GM21526 (cell line): ENCODE data around the gene CCDC102B.
"Not testable (repeated sequence)": the region's sequence is repeated elsewhere in the genome, so short reads cannot be mapped to it uniquely, and the experiment has no call there.

Source experiments
- ATAC-seq: cut with Tn5 transposase; IDR thresholded peaks from one replicate; pipeline ENCODE4 v1.9.1; 2021; ENCODE audit warnings: moderate library complexity; ENCODE audit not compliant: unreplicated experiment, low FRiP score

CCDC102B gene

GRCh38 chr18:68797871-68798270 lies at the start of gene CCDC102B:
CCDC102B (plus strand) TSS chr18:68798080; CDS start chr18:68836764, 38,684 bp downstream.
- no peak for ATAC-seq

GRCh38 chr18:68757126-68757525 lies 40.8 kb upstream of the CCDC102B start:
- ATAC-seq, result no peak

DNA sequence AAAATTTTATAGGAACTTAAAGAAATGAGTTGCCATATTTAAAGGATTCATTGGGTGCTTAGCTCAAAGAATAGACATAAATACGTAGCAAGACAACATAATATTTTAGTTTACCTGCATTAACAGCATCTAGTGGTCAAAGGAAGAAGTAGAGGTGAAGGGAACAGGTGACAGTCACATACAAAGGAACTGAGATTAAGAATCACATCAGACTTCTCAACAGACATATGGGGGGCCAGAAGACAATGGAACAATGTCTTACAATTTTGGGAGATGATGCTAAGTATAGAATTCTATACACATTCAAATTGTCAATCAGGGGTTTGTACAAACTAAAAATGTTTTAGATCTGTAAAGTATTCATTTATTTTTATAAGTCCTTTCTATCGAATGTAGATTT lies 38.6 kb upstream of the CCDC102B start:
- no peak for ATAC-seq

DNA sequence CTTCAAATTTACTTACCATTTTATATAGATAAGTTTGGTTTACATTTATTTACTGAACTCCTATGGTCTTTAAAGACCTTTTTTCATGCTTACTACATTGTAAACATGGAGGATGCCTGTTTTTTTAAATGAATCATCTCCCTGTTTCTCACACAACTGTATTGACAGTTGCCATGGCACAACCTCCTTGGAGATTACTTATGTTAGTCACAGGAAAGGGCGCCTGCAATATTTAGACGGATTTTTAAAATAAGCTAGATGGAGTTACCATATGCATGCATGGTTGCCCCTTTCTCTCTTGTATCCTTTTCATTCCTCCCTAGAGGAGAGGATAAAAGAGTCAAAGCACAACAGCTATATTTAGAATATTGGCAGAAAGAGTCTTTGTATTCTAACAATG lies 34.8 kb upstream of the CCDC102B start:
- no peak for ATAC-seq

GRCh38 chr18:68764016-68764415 lies 33.9 kb upstream of the CCDC102B start:
- no peak for ATAC-seq

GRCh38 chr18:68766433-68766832 lies 31.4 kb upstream of the CCDC102B start:
- ATAC-seq, result no peak

DNA sequence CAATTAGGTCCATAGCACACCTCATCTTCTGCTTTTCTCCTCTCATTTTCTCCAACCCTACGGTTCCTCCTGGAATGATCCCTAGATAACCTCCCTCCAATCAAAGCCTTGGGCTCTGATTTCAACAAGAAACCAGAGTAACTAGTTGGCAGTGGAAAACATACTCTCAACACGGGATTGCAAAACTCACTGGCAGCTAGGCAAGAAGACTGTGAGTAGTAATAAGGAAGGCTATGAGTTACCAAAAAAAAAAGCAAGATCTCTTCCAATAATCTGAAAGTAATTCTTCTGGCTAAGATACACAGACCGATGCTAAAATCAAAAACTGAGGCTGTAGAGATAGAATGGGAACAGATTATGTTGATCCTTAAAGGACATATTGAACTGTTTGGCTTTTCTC lies 28.4 kb upstream of the CCDC102B start:
- no peak for ATAC-seq

GRCh38 chr18:68772268-68772667 lies 25.6 kb upstream of the CCDC102B start:
- ATAC-seq, result no peak

DNA sequence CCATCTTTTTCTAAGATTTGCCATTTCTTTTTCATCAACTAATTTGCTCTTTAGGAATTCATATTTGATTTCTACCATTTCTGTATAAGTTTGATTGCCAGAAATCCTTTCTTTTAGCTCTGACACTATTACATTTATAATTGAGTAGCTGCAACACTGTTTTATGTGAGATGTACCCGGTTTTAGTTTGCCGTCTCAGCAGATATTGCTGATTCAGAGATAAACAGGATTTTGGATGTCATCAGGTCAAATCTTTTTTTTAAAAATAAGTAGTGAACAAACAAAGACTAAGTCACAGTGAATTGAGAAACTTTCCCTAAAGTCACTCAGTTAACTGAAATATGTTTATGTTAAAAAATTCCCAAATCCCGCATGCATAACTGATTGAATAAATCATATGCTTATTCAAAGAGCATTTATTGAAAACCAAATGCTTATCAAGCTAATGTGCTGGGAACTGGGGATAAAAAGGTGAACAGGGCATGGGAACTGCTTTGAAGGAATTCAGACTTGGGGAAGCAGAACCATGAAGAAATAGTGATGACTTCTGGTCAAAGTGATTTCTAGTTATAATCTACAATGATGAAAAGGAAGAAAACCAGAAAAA lies 19.5 kb upstream of the CCDC102B start:
- no peak for ATAC-seq

DNA sequence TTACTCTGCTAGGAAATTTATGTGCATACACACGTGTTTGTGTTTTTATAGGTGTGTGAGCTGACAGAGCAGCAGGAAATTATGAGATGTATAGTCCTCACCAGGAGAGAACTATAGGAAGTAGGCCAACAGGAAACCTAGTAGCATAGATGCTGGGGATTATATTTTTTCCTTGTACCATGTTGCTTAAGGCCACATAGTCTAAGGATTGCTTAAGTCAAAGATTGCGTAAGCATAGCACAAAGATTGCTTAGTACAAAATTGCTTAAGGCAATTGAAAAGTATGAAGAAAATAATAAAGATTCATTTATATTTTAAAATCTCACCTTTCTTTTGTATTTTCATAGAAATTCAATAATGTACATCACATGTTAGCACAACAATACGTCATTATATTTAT lies 18.7 kb upstream of the CCDC102B start:
- ATAC-seq, result no peak

DNA sequence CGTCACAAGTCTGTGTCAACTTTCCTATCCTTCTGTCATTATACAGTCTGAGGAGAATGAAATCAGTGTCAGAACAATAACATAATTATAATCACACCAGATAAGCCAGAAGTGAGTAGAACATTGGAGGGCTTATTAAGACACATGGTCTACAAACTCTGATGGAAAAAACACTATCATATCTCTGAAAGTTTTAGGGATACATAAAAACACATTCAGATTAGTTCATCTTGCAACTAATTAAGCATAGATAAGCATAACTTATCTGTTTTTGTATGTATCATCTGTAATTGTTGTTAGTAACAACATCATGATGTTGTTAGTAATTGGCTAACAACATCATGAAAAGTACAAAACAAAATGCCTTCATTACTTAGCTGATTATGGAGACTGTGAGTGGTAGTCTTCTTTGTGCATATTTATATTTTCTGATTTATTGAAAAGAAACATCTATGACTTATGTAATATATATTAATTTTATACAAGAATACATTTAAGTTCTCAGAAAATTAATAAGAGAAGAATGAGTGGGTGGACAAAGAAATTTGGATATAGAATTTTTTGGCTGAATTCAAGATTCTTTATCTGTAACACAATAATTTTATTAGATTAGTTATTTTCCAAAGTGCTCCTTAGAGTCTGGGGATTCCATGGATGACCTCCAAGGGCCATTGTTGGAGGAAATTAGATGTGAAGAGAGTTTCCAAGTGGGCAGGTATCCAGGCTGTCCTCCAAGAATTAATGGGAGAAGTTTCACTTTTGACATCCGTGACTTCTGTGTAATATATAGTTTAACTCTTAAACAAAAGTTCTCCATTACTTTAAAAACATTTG lies 16.9 kb upstream of the CCDC102B start:
- ATAC-seq, result no peak

- no peak for ATAC-seq
These were observed 14.4 kb upstream of the CCDC102B start for GRCh38 chr18:68783506-68783905.

GRCh38 chr18:68784071-68784470 lies 13.8 kb upstream of the CCDC102B start:
- no peak for ATAC-seq

- not testable (repeated sequence) for ATAC-seq
These were observed 7.6 kb upstream of the CCDC102B start for GRCh38 chr18:68790290-68790689.

DNA sequence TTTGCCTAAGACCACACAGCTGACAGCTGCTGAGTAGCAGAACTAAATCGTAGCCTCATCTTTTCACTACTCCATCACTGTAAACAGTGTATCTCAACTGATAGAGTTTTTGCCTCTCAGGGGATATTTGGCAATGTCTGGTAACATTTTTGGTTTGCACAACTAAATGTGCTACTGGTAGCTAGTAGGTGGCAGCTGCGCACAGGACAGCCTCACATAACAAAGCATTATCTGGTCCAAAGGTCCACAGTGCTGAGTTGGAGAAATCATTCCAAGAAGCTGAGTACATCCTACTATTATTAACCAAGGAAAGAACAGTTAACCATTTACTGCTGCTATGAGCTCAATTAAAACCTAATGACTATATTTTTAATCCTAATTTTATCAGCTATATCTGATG lies 6.1 kb upstream of the CCDC102B start:
- ATAC-seq, result no peak

DNA sequence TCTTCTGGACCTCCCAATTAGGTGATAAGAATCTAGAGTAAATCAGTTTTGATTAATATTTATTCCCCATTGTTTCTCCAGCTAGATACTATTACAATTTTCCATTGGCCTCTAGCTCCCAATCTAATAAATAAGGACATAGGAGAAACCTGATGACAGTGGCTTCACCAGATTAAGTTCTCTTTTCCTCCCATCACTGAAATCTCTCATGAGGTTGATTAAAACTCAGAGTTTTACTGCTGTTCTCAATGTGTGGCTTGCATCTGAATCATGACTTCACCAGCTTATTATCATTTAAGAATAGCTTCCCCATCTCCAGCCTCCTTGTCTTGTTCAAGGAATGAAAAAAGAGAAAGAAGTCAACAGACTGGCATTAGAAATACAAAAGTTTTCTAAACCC lies 3.9 kb upstream of the CCDC102B start:
- ATAC-seq, result no peak

DNA sequence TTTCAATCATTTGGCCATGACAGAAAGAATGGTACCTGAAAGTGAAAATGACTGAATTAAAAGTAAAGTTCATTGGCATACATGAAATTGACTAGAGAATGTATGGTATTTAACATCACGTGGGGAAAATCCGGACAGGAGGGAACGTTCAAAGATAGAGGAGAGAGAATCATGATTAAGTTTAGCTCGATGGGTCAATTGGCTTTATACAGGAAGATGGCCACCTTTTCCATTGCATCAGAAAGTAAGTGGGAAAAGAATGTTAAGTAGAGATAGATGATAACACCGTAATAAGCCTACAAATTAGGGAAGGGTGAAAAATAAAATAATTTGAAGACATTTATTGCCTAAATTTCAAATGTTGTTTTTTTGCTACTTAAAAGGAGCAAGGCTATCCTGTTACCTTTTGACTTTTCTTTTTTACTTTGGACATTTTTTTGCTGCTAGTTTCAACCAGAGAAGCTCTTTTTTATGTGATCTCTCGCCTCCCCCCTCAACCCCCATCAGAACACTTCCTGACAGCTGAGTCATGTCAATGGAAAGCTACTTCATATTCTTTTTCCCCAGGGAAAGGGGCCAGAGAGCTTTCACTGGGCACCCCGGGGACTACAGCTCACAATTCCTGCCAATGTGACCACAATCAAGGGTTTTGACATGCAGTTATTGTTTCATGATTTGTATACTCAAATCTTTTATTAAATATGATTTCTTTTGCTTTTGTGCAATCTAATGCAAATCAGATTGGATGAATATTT lies 767 bp upstream of the CCDC102B start:
- ATAC-seq, result no peak

DNA sequence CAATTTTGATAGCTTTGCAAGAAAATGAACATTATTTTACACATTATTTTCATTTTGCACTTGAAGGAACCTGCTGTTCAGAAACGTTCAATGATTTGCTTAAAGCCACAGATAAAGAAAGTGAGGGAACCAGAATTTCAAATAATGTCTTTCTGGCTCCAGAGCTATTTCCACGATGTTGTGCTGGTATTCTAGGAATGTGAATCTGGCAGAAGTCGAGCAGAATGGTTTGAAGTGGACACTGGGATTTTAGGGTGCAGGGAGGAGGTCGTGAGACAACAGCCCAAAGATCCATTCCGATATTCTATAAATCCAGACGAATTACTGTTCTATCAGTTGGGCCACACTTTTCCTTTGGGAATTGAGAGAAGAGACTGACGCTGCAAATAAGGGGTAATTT lies 2.2 kb downstream of the CCDC102B start:
- ATAC-seq, result no peak

GRCh38 chr18:68803356-68803755 lies 5.5 kb downstream of the CCDC102B start:
- ATAC-seq, result no peak

DNA sequence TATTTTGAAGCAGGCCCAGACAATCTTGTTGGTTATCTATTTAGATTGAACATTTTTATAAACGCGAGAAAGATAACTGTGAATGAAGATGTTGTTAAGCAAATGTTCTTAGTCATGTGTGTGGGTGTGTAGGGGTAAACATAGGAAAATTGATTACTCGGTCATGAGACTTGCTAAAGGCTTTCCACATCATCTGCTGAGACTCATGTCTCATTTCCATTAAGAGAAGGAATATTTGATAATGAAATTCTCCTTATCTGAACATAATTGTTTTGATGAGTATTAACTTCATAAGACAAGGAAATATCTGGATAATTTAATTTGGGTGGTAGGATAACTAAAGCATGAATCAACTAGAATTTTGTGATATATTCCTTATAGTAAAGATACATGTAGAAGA lies 19.7 kb downstream of the CCDC102B start:
- ATAC-seq, result no peak

DNA sequence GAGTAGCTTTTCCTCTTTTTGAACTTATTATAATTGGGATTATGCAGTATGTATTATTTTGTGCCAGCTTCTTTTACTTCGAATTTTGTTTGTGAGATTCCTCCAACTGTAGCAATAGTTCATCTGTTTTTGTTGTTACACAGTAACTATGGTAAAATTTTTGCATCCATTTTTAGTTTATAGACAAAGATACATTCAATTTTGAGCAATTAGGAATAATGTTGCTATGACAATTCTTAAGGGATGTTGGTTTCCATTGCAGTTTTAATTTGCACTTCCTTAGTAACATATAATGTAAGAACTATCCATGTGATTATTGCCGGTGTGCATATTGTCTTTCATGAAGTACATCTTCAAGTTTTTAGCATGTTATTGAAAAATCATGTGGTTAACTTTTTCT lies 20.7 kb downstream of the CCDC102B start:
- no peak for ATAC-seq
